ENCODE results near the gene TMEM42.

GRCh38 chr3:44845528-44846520 lies 15.9 kb upstream of the TMEM42 start:
- TF ChIP-seq, protein P1, sequence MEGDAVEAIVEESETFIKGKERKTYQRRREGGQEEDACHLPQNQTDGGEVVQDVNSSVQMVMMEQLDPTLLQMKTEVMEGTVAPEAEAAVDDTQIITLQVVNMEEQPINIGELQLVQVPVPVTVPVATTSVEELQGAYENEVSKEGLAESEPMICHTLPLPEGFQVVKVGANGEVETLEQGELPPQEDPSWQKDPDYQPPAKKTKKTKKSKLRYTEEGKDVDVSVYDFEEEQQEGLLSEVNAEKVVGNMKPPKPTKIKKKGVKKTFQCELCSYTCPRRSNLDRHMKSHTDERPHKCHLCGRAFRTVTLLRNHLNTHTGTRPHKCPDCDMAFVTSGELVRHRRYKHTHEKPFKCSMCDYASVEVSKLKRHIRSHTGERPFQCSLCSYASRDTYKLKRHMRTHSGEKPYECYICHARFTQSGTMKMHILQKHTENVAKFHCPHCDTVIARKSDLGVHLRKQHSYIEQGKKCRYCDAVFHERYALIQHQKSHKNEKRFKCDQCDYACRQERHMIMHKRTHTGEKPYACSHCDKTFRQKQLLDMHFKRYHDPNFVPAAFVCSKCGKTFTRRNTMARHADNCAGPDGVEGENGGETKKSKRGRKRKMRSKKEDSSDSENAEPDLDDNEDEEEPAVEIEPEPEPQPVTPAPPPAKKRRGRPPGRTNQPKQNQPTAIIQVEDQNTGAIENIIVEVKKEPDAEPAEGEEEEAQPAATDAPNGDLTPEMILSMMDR (IDR thresholded peaks at IDR 0.05; ENCODE audit: insufficient read depth, low read length): no peak
- no peak for TF ChIP-seq POLR2AphosphoS5 (IDR thresholded peaks at IDR 0.05; ENCODE audit: low read depth)
- TF ChIP-seq, protein P2, sequence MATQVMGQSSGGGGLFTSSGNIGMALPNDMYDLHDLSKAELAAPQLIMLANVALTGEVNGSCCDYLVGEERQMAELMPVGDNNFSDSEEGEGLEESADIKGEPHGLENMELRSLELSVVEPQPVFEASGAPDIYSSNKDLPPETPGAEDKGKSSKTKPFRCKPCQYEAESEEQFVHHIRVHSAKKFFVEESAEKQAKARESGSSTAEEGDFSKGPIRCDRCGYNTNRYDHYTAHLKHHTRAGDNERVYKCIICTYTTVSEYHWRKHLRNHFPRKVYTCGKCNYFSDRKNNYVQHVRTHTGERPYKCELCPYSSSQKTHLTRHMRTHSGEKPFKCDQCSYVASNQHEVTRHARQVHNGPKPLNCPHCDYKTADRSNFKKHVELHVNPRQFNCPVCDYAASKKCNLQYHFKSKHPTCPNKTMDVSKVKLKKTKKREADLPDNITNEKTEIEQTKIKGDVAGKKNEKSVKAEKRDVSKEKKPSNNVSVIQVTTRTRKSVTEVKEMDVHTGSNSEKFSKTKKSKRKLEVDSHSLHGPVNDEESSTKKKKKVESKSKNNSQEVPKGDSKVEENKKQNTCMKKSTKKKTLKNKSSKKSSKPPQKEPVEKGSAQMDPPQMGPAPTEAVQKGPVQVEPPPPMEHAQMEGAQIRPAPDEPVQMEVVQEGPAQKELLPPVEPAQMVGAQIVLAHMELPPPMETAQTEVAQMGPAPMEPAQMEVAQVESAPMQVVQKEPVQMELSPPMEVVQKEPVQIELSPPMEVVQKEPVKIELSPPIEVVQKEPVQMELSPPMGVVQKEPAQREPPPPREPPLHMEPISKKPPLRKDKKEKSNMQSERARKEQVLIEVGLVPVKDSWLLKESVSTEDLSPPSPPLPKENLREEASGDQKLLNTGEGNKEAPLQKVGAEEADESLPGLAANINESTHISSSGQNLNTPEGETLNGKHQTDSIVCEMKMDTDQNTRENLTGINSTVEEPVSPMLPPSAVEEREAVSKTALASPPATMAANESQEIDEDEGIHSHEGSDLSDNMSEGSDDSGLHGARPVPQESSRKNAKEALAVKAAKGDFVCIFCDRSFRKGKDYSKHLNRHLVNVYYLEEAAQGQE (IDR thresholded peaks at IDR 0.05; ENCODE audit: insufficient replicate concordance, low read depth): no peak

Data from HL-60 (cell line).